Karpas-422 (cell line): Measurements from ENCODE around the gene USP6. TPM values are rescaled to one million over a fixed set of nuclear protein-coding genes. Genes with fewer than 3 reads are reported as not detected.
"Not testable (repeated sequence)": the region's sequence is repeated elsewhere in the genome, so short reads cannot be mapped to it uniquely, and the experiment has no call there.

ENCODE experiments used
- DNase-seq: peaks from one replicate; pipeline ENCODE4 v3.0.0-alpha.2; 2015
- H2AFZ ChIP-seq: fragments of 200-600 bp; sonication (generic); 2 replicates; pipeline ENCODE4 v1.6.1; 2014; ENCODE audit warnings: antibody characterized with exemption, low read length, mixed read lengths
- H3K27ac ChIP-seq: fragments of 200-600 bp; sonication (generic); 2 replicates; pipeline ENCODE4 v1.5.1; 2014; ENCODE audit warnings: mild to moderate bottlenecking, low read length, moderate library complexity
- H3K27me3 ChIP-seq: fragments of 200-600 bp; sonication (generic); 2 replicates; pipeline ENCODE4 v1.6.1; 2014; ENCODE audit warnings: low read length, mixed read lengths
- H3K36me3 ChIP-seq: fragments of 200-600 bp; sonication (generic); 2 replicates; pipeline ENCODE4 v1.6.1; 2014; ENCODE audit warnings: low read length, mixed read lengths; ENCODE audit not compliant: insufficient read depth
- H3K4me1 ChIP-seq: fragments of 200-600 bp; sonication (generic); 2 replicates; pipeline ENCODE4 v1.6.1; 2014; ENCODE audit warnings: mild to moderate bottlenecking, low read length, mixed read lengths
- H3K4me2 ChIP-seq: fragments of 200-600 bp; sonication (generic); 2 replicates; pipeline ENCODE4 v1.6.1; 2014; ENCODE audit warnings: low read length, low read depth, mild to moderate bottlenecking; ENCODE audit not compliant: poor library complexity, severe bottlenecking
- H3K4me3 ChIP-seq: fragments of 200-600 bp; sonication (generic); 2 replicates; pipeline ENCODE4 v1.5.1; 2014; ENCODE audit warnings: mild to moderate bottlenecking, antibody characterized with exemption, low read length, mixed read lengths
- H3K79me2 ChIP-seq: fragments of 200-600 bp; sonication (generic); 2 replicates; pipeline ENCODE4 v1.6.1; 2014; ENCODE audit warnings: mild to moderate bottlenecking, low read length, mixed read lengths
- H3K9ac ChIP-seq: fragments of 200-600 bp; sonication (generic); 2 replicates; pipeline ENCODE4 v1.6.0; 2014; ENCODE audit warnings: low read length
- H3K9me2 ChIP-seq: fragments of 200-600 bp; sonication (generic), shearing (Covaris generic); replicated peaks from 2 replicates; pipeline ENCODE4 v1.6.0; 2014; ENCODE audit warnings: mild to moderate bottlenecking, low read length, moderate library complexity; ENCODE audit not compliant: insufficient read depth
- H3K9me3 ChIP-seq: fragments of 300-700, 200-600 bp; sonication (generic); 2 replicates; pipeline ENCODE4 v1.6.1; 2014; ENCODE audit warnings: low read length, mixed read lengths
- H4K20me1 ChIP-seq: fragments of 200-600 bp; sonication (generic); 2 replicates; pipeline ENCODE4 v1.6.1; 2014; ENCODE audit warnings: mild to moderate bottlenecking, antibody characterized with exemption, low read length, low read depth; ENCODE audit not compliant: insufficient read depth
- total RNA-seq: library from RNA; depleted of rRNA; stranded (reverse); fragments of >200 nt; shearing (Covaris generic); gene quantifications from 2 replicates; pipeline ENCODE4 v1.2.3, GENCODE V29; 2014; ENCODE audit warnings: low replicate concordance

The USP6 gene
- total RNA-seq, 1 experiment from 2014 or later: not detected

GRCh38 chr17:5209396-5209795 lies 93.6 kb downstream of the USP6 start:
- H3K4me3 ChIP-seq: no peak overlapping the region
- H4K20me1 ChIP-seq: no peaks in the 10 kb centered on the region
- H3K79me2 ChIP-seq: no peaks in the 10 kb centered on the region
- no peak for DNase-seq
- no peaks in the 10 kb centered on the region; the same call in 1 of the 2 replicates for H3K4me1 ChIP-seq
- H2AFZ ChIP-seq: no peak overlapping the region
- no peak overlapping the region for H3K4me2 ChIP-seq
- H3K36me3 ChIP-seq: no peaks in the 10 kb centered on the region
- no peaks in the 10 kb centered on the region for H3K9me2 ChIP-seq
- H3K27ac ChIP-seq: no peak overlapping the region
- no peaks in the 10 kb centered on the region for H3K9me3 ChIP-seq
- no peaks in the 10 kb centered on the region for H3K27me3 ChIP-seq
- H3K9ac ChIP-seq: no peak overlapping the region

- Histone ChIP-seq H3K4me2 (no peak overlapping the region), H3K4me3 (no peak overlapping the region), H3K9me3 (no peaks in the 10 kb centered on the region), H3K9me2 (no peaks in the 10 kb centered on the region), H3K27me3 (no peaks in the 10 kb centered on the region), H3K9ac (no peak overlapping the region), H3K36me3 (no peaks in the 10 kb centered on the region), H3K4me1 (no peaks in the 10 kb centered on the region; the same call in 1 of the 2 replicates), H3K27ac (no peak overlapping the region), H4K20me1 (no peaks in the 10 kb centered on the region), H2AFZ (no peak overlapping the region), H3K79me2 (no peaks in the 10 kb centered on the region)
- no peak for DNase-seq
Measured at GRCh38 chr17:5210091-5210490, 94.3 kb downstream of the USP6 start.

GRCh38 chr17:5210614-5211252 lies 94.9 kb downstream of the USP6 start:
- Histone ChIP-seq H3K4me3 (no peak overlapping the region), H3K9me3 (no peaks in the 10 kb centered on the region), H3K9ac (no peak overlapping the region), H3K36me3 (no peaks in the 10 kb centered on the region), H3K9me2 (no peaks in the 10 kb centered on the region), H3K79me2 (no peaks in the 10 kb centered on the region), H3K27me3 (no peaks in the 10 kb centered on the region), H3K27ac (no peak overlapping the region), H2AFZ (no peak overlapping the region), H4K20me1 (no peaks in the 10 kb centered on the region), H3K4me1 (no peaks in the 10 kb centered on the region; the same call in 1 of the 2 replicates), H3K4me2 (no peak overlapping the region)
- no peak for DNase-seq

- Histone ChIP-seq H3K27ac (no peak overlapping the region), H3K4me2 (no peak overlapping the region)
- no peak for DNase-seq
Measured at GRCh38 chr17:5211458-5211857, 95.6 kb downstream of the USP6 start.

GRCh38 chr17:5217562-5217961 lies 101.7 kb downstream of the USP6 start:
- H3K27me3 ChIP-seq, DNase-seq, H3K4me2 ChIP-seq, H3K9me3 ChIP-seq, H3K4me1 ChIP-seq, H3K4me3 ChIP-seq, H3K9ac ChIP-seq, H3K9me2 ChIP-seq, H3K27ac ChIP-seq, H4K20me1 ChIP-seq, H2AFZ ChIP-seq, H3K79me2 ChIP-seq, H3K36me3 ChIP-seq: not testable (repeated sequence)

More at GRCh38 chr17:5211458-5211857, 95.6 kb downstream of the USP6 start:
- Histone ChIP-seq H3K79me2 (no peaks in the 10 kb centered on the region), H2AFZ (no peak overlapping the region), H3K27me3 (no peaks in the 10 kb centered on the region), H3K9me2 (no peaks in the 10 kb centered on the region), H3K9ac (no peak overlapping the region), H3K9me3 (no peaks in the 10 kb centered on the region), H4K20me1 (no peaks in the 10 kb centered on the region), H3K4me1 (no peaks in the 10 kb centered on the region; the same call in 1 of the 2 replicates), H3K36me3 (no peaks in the 10 kb centered on the region), H3K4me3 (no peak overlapping the region)

- H3K79me2 ChIP-seq: no peaks in the 10 kb centered on the region
- H3K27ac ChIP-seq: no peak overlapping the region
- H3K9ac ChIP-seq: no peak overlapping the region
- no peaks in the 10 kb centered on the region for H3K27me3 ChIP-seq
- no peak overlapping the region for H3K4me3 ChIP-seq
- H3K36me3 ChIP-seq: no peaks in the 10 kb centered on the region
- DNase-seq: no peak
- no peaks in the 10 kb centered on the region for H4K20me1 ChIP-seq
- no peaks in the 10 kb centered on the region for H3K4me1 ChIP-seq
- H2AFZ ChIP-seq: no peak overlapping the region
- H3K4me2 ChIP-seq: no peak overlapping the region
- H3K9me3 ChIP-seq: no peaks in the 10 kb centered on the region
- no peaks in the 10 kb centered on the region for H3K9me2 ChIP-seq
Measured at GRCh38 chr17:5219536-5219935, 103.7 kb downstream of the USP6 start.

- Histone ChIP-seq H3K27ac (no peak overlapping the region), H3K4me1 (no peaks in the 10 kb centered on the region)
- no peak for DNase-seq
Measured at GRCh38 chr17:5220074-5220473, 104.2 kb downstream of the USP6 start.

GRCh38 chr17:5221912-5222311 lies 106.1 kb downstream of the USP6 start:
- H3K79me2 ChIP-seq, H2AFZ ChIP-seq, H3K4me2 ChIP-seq, H3K27me3 ChIP-seq, H3K9me3 ChIP-seq, DNase-seq, H3K4me1 ChIP-seq, H3K9ac ChIP-seq, H3K9me2 ChIP-seq, H3K4me3 ChIP-seq, H3K36me3 ChIP-seq, H4K20me1 ChIP-seq, H3K27ac ChIP-seq: not testable (repeated sequence)

More at GRCh38 chr17:5220074-5220473, 104.2 kb downstream of the USP6 start:
- no peak overlapping the region for H2AFZ ChIP-seq
- no peak overlapping the region for H3K9ac ChIP-seq
- H3K4me3 ChIP-seq: no peak overlapping the region
- no peaks in the 10 kb centered on the region for H3K79me2 ChIP-seq
- H3K9me2 ChIP-seq: no peaks in the 10 kb centered on the region
- no peaks in the 10 kb centered on the region for H3K36me3 ChIP-seq
- H4K20me1 ChIP-seq: no peaks in the 10 kb centered on the region
- H3K9me3 ChIP-seq: no peaks in the 10 kb centered on the region
- H3K4me2 ChIP-seq: no peak overlapping the region
- no peaks in the 10 kb centered on the region for H3K27me3 ChIP-seq
